Fibroblast of the aortic adventitia (primary cell): Measurements from ENCODE around the gene TCIRG1. TPM values are rescaled to one million over a fixed set of nuclear protein-coding genes. Genes with fewer than 3 reads are reported as not detected.

Experiments
- DNase-seq: peaks from one replicate; pipeline ENCODE4 v3.0.0-alpha.2; 2010; ENCODE audit warnings: low read depth
- H3K4me3 ChIP-seq: 2 replicates; pipeline ENCODE4 v1.5.1; 2011; ENCODE audit warnings: low read depth, mild to moderate bottlenecking, control low read depth, low read length, moderate library complexity
- total RNA-seq: library from RNA; depleted of rRNA; stranded (reverse); fragments of >200 nt; gene quantifications from 2 replicates; pipeline ENCODE4 v1.2.3, GENCODE V29; 2012; ENCODE audit warnings: low replicate concordance
- TF ChIP-seq, protein P1 (sequence below): IDR thresholded peaks from 2 replicates; pipeline ENCODE4 v1.5.1; 2011; ENCODE audit warnings: mild to moderate bottlenecking, low read length, control low read depth, inconsistent platforms; ENCODE audit not compliant: insufficient read depth

Gene TCIRG1
- total RNA-seq, 1 donor = 76.0 TPM

DNA sequence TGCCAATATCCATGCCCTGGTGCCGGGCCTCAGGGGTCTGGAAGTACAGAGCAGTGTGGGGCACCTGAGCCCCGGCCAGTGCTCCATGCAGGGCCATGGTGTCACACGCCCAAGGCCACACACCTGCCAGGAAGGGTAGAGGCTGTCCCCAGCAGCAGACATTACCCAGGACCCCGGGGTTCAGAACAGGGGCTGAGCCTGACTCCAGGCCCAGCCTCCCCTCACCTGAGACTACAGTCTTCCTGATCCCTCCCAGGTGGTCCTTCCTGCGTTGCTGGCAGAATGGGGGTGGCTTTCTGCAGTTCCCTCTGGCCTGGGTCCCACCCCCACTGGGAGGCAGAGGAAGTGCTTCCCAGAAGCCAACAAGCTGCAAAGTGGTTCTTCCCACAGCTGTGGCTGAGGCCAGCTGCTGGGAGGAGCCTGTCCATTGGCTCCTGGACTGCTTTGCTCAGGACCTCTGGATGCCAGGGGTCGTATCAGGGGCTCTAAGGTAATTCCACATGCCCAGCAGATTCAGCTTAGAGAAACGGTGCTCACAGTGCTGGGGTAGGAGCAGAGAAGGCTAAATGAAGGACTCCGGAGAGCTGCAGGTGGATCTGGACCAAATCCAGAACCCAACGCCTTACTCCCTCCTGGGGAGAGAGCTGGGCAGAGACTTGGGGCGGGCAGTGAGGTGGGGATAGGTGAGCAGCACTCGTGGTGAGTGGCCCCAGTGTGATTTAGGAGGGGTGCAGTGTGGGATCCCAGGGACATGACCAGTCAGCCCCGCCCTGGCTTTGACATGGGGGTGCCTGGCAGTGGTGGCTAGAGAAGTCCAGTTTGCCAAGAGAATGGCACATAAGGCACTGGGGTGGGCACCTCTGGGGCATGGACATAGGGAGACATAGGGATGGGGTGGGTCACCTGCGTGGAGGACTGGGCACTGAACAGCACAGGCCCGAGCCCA is 12.6 kb downstream of the TCIRG1 start:
- TF ChIP-seq, protein P1, sequence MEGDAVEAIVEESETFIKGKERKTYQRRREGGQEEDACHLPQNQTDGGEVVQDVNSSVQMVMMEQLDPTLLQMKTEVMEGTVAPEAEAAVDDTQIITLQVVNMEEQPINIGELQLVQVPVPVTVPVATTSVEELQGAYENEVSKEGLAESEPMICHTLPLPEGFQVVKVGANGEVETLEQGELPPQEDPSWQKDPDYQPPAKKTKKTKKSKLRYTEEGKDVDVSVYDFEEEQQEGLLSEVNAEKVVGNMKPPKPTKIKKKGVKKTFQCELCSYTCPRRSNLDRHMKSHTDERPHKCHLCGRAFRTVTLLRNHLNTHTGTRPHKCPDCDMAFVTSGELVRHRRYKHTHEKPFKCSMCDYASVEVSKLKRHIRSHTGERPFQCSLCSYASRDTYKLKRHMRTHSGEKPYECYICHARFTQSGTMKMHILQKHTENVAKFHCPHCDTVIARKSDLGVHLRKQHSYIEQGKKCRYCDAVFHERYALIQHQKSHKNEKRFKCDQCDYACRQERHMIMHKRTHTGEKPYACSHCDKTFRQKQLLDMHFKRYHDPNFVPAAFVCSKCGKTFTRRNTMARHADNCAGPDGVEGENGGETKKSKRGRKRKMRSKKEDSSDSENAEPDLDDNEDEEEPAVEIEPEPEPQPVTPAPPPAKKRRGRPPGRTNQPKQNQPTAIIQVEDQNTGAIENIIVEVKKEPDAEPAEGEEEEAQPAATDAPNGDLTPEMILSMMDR = no peak
- DNase-seq = no peak
- H3K4me3 ChIP-seq = no peak overlapping the region

DNA sequence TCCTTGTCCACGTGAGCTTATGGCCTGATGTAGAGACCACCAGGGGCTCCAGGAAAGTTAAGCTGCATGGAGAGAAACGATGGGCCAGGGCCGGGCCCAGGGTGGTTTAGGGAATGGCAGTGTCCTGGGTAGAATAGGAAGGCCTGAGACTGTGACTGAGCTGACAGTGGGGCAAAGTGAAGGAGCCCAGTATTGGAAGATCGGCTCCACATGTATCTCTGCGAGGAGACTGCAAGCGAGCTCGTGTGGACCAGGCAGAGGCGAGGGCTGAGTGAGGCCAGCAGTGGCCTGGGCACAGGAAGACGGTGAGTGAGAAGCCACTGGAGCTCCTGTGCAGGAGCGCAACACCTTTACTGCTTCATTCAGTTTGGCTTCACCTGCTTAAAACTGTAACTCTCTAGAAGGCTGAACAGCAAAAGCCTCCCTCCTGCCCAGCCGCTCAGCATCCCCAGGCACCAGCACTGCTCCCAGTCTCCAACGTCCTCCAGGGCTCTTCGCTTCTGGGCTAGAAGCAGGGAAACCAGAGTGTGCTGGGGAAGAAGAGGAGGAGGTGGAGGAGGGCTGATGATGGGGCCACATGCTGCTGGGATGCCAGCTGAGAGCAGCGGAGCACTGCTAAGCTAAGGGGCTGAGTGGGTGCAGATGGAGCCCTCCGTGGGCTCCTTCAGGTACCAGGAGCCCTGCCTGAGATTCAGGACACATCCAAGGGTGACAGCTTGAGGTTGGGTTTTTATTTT is 13.5 kb downstream of the TCIRG1 start:
- no peak overlapping the region for H3K4me3 ChIP-seq
- no peak for DNase-seq
- TF ChIP-seq, protein P1 = no peak

DNA sequence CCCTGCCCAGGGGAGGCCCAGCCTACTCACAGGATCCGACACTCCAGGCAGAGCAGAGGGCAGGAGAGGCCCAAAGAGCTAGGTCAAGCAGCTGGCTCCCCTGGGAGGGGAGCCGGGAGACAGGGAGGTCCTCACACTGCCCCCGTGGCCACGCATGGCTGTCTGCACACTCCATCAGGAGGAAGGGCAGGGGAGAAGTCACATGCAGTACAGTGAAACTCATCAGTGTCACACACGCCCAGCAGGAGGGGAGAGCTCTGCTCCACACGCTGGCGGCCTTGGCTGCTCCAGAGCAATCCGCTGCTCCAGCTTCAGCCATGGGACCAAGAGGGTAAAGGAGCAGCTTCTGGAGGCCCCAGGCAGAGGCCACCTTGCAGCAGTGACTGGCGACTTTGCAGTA is 14.3 kb downstream of the TCIRG1 start:
- no peak for DNase-seq
- TF ChIP-seq, protein P1 = no peak

DNA sequence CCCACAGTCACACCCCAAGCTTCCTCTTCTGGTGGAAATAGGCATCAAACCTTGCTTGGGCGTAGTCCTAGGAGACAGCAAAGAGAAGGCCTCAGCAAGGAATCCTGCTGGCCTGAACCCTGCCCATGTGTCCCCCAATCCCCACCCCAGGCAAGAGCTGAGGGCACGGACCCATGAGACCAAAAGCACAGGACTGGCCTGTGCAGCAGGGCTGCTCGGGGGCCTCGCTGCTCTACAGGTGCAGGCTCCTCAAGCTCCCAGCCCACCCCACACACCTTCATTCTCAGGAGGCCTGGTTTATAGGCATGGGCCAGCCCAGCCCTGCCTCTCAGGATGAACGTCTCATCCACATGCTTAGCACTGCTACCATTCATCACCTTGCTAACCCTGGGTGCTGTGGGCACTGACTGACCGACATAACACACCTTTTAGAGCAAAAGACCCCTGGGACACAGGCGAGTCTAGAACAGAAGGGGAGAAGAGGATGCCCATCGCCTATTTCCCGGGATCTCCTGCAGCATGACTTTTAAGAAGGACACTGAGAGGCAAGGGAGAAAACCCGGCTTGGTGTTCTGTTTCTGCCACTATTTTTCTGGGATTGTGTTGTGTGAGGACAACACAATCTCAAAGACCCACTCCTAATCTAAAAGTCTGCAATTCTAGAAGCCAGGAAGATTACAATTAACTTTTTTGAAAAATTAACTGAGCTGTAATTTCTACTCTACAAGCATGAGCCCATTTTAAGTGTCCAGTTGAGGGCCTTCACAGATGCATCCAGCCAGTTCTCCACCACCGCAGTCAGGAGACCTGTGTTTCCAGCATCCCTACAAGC is 15.4 kb downstream of the TCIRG1 start:
- TF ChIP-seq, protein P1 = no peak
- DNase-seq = no peak

More for the DNA sequence above, 14.3 kb downstream of the TCIRG1 start:
- no peak overlapping the region for H3K4me3 ChIP-seq

DNA sequence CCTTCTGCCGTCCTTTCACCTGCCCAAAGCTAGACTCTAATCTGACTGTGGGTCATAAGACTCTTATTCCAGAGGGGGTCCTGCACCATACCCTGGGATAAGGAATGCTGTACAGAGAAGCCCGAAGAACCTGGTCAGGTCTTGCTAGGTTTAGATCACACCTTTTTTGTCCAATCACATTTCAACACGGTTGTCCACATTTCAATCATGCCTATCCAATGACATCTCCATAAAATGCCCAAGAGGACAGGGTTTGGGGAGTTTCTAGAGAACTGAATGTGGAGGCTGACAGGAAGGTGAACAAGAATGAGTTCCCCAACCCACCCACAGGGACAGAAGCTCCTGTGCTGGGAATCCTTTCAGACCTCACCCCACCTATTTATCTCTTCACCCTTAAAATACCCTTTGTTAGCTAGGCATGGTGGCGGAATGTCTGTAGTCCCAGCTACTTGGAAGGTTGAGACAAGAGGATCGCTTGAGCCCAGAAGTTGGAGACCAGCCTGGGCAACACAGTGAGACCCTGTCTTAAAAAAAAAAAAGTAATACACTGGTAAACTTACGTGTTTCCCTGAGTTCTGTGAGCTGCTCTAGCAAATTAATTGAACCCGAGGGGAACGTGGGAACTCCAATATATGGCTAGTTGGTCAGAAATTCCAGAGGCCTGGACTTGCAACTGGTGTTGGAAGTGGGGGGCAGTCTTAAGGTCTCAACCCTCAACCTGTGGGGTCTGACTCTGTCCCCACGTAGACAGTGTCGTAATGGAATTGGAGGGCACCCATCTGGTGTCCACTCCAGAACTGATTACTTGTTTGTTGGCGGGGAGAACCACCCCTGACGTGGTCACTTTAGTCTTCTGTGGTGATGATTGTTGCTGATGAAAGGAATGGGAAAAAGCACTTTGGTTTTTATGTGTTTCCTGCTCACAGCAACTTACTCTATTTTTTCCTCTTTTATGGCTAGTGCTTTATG is 17.8 kb downstream of the TCIRG1 start:
- no peak overlapping the region for H3K4me3 ChIP-seq
- TF ChIP-seq, protein P1 = no peak
- DNase-seq = no peak

More for the DNA sequence above, 15.4 kb downstream of the TCIRG1 start:
- no peak overlapping the region for H3K4me3 ChIP-seq

DNA sequence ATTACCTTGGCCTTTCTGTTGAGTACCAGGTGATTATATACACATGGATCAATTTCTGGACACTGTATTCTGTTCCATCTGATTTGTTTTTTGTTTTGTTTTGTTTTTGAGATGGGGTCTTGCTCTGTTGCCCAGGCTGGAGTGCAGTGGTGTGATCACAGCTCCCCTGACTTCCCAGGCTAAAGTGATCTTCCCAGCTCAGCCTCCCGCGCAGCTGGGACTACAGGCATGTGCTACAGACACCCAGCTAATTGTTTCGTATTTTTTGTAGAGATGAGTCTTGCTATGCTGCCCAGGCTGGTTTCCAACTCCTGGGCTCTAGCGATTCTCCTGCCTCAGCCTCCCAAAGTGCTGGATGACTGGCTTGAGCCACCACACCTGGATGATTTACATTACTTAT is 19.0 kb downstream of the TCIRG1 start:
- DNase-seq = no peak

More for the DNA sequence above, 19.0 kb downstream of the TCIRG1 start:
- no peak overlapping the region for H3K4me3 ChIP-seq
- TF ChIP-seq, protein P1 = no peak
